Measurements from ENCODE around the gene KLHL3. TPM values are rescaled to one million over a fixed set of nuclear protein-coding genes. Genes with fewer than 3 reads are reported as not detected.

Gene KLHL3
- total RNA-seq, 1 donor from 2014 or later = 5.7 TPM

- H3K27me3 Mint-ChIP-seq (ENCODE audit: unreplicated experiment) = no peaks in the 10 kb centered on the region
- TF ChIP-seq CTCF (IDR thresholded peaks at IDR 0.05; ENCODE audit: partially characterized antibody, unreplicated experiment) = no peak
Measured at GRCh38 chr5:137581776-137582175, 154.1 kb downstream of the KLHL3 start.

GRCh38 chr5:137580030-137580429 is 155.9 kb downstream of the KLHL3 start:
- no peak overlapping the region for H3K27ac Mint-ChIP-seq (ENCODE audit: unreplicated experiment)
- no peak for DNase-seq
- peaks cover 10% of the 10 kb centered on the region for H3K36me3 Mint-ChIP-seq (ENCODE audit: unreplicated experiment)
- TF ChIP-seq CTCF (IDR thresholded peaks at IDR 0.05; ENCODE audit: partially characterized antibody, unreplicated experiment) = no peak
- H3K4me3 Mint-ChIP-seq (ENCODE audit: unreplicated experiment) = no peak overlapping the region
- no peaks in the 10 kb centered on the region for H3K27me3 Mint-ChIP-seq (ENCODE audit: unreplicated experiment)
- H3K4me1 Mint-ChIP-seq (ENCODE audit: low read depth, unreplicated experiment) = no peaks in the 10 kb centered on the region
- peaks cover 4% of the 10 kb centered on the region for H3K9me3 Mint-ChIP-seq (ENCODE audit: unreplicated experiment)

More at GRCh38 chr5:137581776-137582175, 154.1 kb downstream of the KLHL3 start:
- Mint-ChIP-seq H3K4me3 (ENCODE audit: unreplicated experiment) (no peak overlapping the region), H3K4me1 (ENCODE audit: low read depth, unreplicated experiment) (no peaks in the 10 kb centered on the region), H3K36me3 (ENCODE audit: unreplicated experiment) (peaks cover 6% of the 10 kb centered on the region), H3K9me3 (ENCODE audit: unreplicated experiment) (peaks cover 4% of the 10 kb centered on the region), H3K27ac (ENCODE audit: unreplicated experiment) (no peak overlapping the region)
- no peak for DNase-seq

GRCh38 chr5:137575847-137576246 is 160.0 kb downstream of the KLHL3 start:
- H3K4me3 Mint-ChIP-seq (ENCODE audit: unreplicated experiment) = no peak overlapping the region
- no peaks in the 10 kb centered on the region for H3K4me1 Mint-ChIP-seq (ENCODE audit: low read depth, unreplicated experiment)
- H3K36me3 Mint-ChIP-seq (ENCODE audit: unreplicated experiment) = peaks cover 4% of the 10 kb centered on the region
- TF ChIP-seq CTCF (IDR thresholded peaks at IDR 0.05; ENCODE audit: partially characterized antibody, unreplicated experiment) = no peak
- H3K27me3 Mint-ChIP-seq (ENCODE audit: unreplicated experiment) = peaks cover 1% of the 10 kb centered on the region
- peaks cover 3% of the 10 kb centered on the region for H3K9me3 Mint-ChIP-seq (ENCODE audit: unreplicated experiment)
- H3K27ac Mint-ChIP-seq (ENCODE audit: unreplicated experiment) = no peak overlapping the region
- no peak for DNase-seq

- no peak for TF ChIP-seq CTCF (IDR thresholded peaks at IDR 0.05; ENCODE audit: partially characterized antibody, unreplicated experiment)
- no peak overlapping the region for H3K27ac Mint-ChIP-seq (ENCODE audit: unreplicated experiment)
- peaks cover 4% of the 10 kb centered on the region for H3K9me3 Mint-ChIP-seq (ENCODE audit: unreplicated experiment)
- peaks cover 1% of the 10 kb centered on the region for H3K27me3 Mint-ChIP-seq (ENCODE audit: unreplicated experiment)
- DNase-seq = no peak
- H3K36me3 Mint-ChIP-seq (ENCODE audit: unreplicated experiment) = peaks cover 4% of the 10 kb centered on the region
- no peaks in the 10 kb centered on the region for H3K4me1 Mint-ChIP-seq (ENCODE audit: low read depth, unreplicated experiment)
- H3K4me3 Mint-ChIP-seq (ENCODE audit: unreplicated experiment) = no peak overlapping the region
Measured at GRCh38 chr5:137575211-137575610, 160.7 kb downstream of the KLHL3 start.

GRCh38 chr5:137573376-137573775 is 162.5 kb downstream of the KLHL3 start:
- H3K9me3 Mint-ChIP-seq (ENCODE audit: unreplicated experiment) = peaks cover 5% of the 10 kb centered on the region
- no peak overlapping the region for H3K27ac Mint-ChIP-seq (ENCODE audit: unreplicated experiment)
- no peaks in the 10 kb centered on the region for H3K4me1 Mint-ChIP-seq (ENCODE audit: low read depth, unreplicated experiment)
- peaks cover 4% of the 10 kb centered on the region for H3K36me3 Mint-ChIP-seq (ENCODE audit: unreplicated experiment)
- TF ChIP-seq CTCF (IDR thresholded peaks at IDR 0.05; ENCODE audit: partially characterized antibody, unreplicated experiment) = no peak
- DNase-seq = no peak
- peaks cover 1% of the 10 kb centered on the region for H3K27me3 Mint-ChIP-seq (ENCODE audit: unreplicated experiment)
- no peak overlapping the region for H3K4me3 Mint-ChIP-seq (ENCODE audit: unreplicated experiment)

All from glutamatergic neuron (in vitro differentiated cells).